BLaER1 treated with 17β-estradiol and CSF1 and Interleukin-3, amounts not matched to agents 10 nM and 100 nM (cell line): ENCODE data around the gene NCBP1.
A peak's percentile ranks its signal among the peaks of the same experiment; 100 is the strongest.

Source experiments
- H3K27ac ChIP-seq, 11 experiments: shearing (Covaris generic); formaldehyde crosslinking; 2 replicates each; pipeline ENCODE4 v1.8.1; 2022
- H3K27me3 ChIP-seq, 11 experiments: shearing (Covaris generic); formaldehyde crosslinking; 2 replicates each; pipeline ENCODE4 v1.8.1; 2022
- H3K36me3 ChIP-seq, 11 experiments: shearing (Covaris generic); formaldehyde crosslinking; 2 replicates each; pipeline ENCODE4 v1.8.1; 2022
- H3K4me1 ChIP-seq, 10 experiments: shearing (Covaris generic); formaldehyde crosslinking; 2 replicates each; pipeline ENCODE4 v1.8.1; 2022
- H3K4me2 ChIP-seq, 11 experiments: shearing (Covaris generic); formaldehyde crosslinking; 2 replicates each; pipeline ENCODE4 v1.8.1; 2022
- H3K4me3 ChIP-seq, 10 experiments: shearing (Covaris generic); formaldehyde crosslinking; 2 replicates each; pipeline ENCODE4 v1.8.1; 2022
- H3K9ac ChIP-seq, 11 experiments: shearing (Covaris generic); formaldehyde crosslinking; 2 replicates each; pipeline ENCODE4 v1.8.1; 2022
- H3K9me3 ChIP-seq, 11 experiments: shearing (Covaris generic); formaldehyde crosslinking; replicated peaks in 1 of 11; 2 replicates each; pipeline ENCODE4 v1.8.1; 2022
- H4K20me1 ChIP-seq, 11 experiments: shearing (Covaris generic); formaldehyde crosslinking; 2 replicates each; pipeline ENCODE4 v1.8.1; 2022
- Cebpa-rat ChIP-seq, 11 experiments: shearing (Covaris generic); IDR thresholded peaks; 2 replicates each; pipeline ENCODE4 v1.8.1; 2022

NCBP1 gene

DNA sequence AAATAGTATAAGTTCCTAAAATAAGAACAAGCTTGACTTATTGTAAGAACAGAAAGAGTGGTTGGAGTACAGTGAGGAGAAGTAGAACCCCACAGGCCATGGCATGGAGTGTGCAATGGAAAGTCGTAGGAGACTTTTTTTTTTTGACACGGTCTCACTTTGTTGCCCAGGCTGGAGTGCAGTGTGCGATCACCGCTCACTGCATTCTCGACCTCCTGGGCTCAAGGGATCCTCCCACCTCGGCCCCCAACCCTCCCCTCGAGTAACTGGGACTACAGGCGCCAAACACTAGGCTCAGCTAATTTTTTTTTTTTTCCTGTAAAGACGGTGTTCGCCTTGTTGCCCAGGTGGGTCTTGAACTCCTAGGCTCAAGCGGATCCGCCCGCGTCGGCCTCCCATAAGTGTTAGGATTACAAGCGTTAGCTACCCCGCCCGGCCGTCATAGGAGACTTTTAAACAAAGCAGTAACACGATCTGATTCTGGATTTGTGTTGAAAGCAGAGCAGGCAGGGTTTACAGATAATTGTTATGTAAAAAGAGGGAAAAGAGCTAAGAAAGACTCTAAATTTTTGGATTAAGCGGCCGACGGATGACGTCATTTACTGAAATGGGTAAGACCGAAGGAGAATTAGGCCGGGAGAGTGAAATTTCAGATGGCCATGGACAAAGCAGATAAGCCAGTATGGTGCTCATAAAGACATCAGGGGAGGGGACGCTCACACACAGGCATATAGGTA is 1.2 kb upstream of the NCBP1 start:
- peaks cover under 1 to 28% (median 6%) of the 10 kb centered on the region in 11 experiments; a peak in 12 of 22 replicates for H3K36me3 ChIP-seq
- peak overlapping the region; percentile 92 to 98 (median 95) for H3K27ac ChIP-seq
- peak overlapping the region; percentile 74 to 96 (median 89) for H3K4me2 ChIP-seq
- H3K9me3 ChIP-seq, result no peaks in the 10 kb centered on the region
- H3K9ac ChIP-seq, result peak overlapping the region; percentile 89 to 99 (median 95)
- peak overlapping the region; percentile 86 to 99 (median 92) for H3K4me3 ChIP-seq
- peaks cover 9 to 61% (median 33%) of the 10 kb centered on the region in 11 experiments; a peak in 21 of 22 replicates for H4K20me1 ChIP-seq
- peaks cover 28 to 42% (median 38%) of the 10 kb centered on the region in 10 experiments for H3K4me1 ChIP-seq
- no peak for TF ChIP-seq Cebpa-rat (IDR thresholded peaks at IDR 0.05)
- no peaks in the 10 kb centered on the region for H3K27me3 ChIP-seq

DNA sequence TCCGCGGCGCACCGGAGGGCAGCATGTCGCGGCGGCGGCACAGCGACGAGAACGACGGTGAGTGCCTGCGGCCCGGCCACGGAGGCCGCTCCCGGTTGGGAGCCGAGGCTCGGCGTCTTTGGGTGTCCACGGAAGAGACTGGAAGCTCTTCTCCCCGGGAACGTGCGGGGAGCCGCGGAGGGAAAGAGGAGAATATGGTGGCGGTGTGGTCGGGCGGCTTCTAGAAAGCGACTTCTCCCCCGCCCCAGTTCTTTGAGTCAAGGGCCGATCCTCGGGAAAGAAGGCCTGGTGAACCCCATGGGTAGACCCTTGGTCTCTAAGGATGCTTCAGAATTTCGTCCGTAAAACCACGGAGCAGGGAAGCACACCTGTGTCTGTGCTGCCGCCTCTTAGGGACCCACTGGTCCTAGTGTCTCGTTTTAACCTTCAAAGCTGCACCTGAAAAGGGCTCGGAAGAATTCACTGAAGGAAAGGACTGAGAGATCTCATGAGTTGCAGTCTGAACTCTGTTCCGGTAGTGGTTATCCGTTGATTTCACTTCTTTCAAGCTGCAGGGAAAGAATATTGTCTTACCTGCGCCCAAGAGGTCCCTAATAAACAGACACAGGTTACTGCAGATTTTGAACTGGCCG is 354 bp downstream of the NCBP1 start:
- H3K9ac ChIP-seq, result peak overlapping the region; percentile 89 to 99 (median 95)
- peak overlapping the region; percentile 92 to 98 (median 95) for H3K27ac ChIP-seq
- peak overlapping the region; percentile 81 to 94 (median 88) for H3K4me2 ChIP-seq
- peaks cover 37 to 53% (median 43%) of the 10 kb centered on the region in 10 experiments for H3K4me1 ChIP-seq
- no peaks in the 10 kb centered on the region for H3K27me3 ChIP-seq
- H3K9me3 ChIP-seq, result no peaks in the 10 kb centered on the region
- peaks cover 0 to 32% (median 6%) of the 10 kb centered on the region in 11 experiments; a peak in 7 of 22 replicates for H3K36me3 ChIP-seq
- H4K20me1 ChIP-seq, result peaks cover 22 to 63% (median 41%) of the 10 kb centered on the region in 11 experiments; a peak in 21 of 22 replicates
- no peak for TF ChIP-seq Cebpa-rat (IDR thresholded peaks at IDR 0.05)
- H3K4me3 ChIP-seq, result peak overlapping the region; percentile 86 to 99 (median 92)

DNA sequence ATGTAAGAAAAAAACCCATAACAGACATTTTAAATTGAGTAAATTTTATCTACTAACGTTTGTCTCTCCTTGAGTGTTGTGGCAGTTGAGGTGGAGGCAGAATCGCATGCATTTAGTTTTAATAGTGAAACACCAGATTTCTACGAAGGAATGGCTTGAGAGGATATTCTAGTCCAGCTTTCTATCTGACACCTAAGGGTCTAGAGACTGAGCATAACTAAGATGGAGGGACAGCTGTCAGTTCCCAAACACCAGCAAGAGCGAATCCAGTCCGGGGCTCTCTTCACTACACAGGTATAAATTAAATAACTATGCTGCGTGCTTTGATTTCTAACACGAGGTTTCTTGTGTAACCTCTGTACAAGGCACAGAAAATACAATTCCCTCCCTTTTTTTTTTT is 1.4 kb downstream of the NCBP1 start:
- Histone ChIP-seq H3K4me3 (peak overlapping the region; percentile 86 to 99 (median 92)), H4K20me1 (peaks cover 32 to 63% (median 51%) of the 10 kb centered on the region in 11 experiments; a peak in 21 of 22 replicates), H3K27ac (peak overlapping the region in 10 of 11 experiments; percentile 92 to 98 (median 94); a peak in 19 of 22 replicates), H3K4me2 (peak overlapping the region; percentile 81 to 94 (median 88)), H3K36me3 (peaks cover 0 to 43% (median 10%) of the 10 kb centered on the region in 11 experiments; a peak in 11 of 22 replicates), H3K4me1 (peaks cover 36 to 53% (median 43%) of the 10 kb centered on the region in 10 experiments), H3K27me3 (no peaks in the 10 kb centered on the region), H3K9ac (peak overlapping the region; percentile 89 to 99 (median 95)), H3K9me3 (no peaks in the 10 kb centered on the region)
- no peak for TF ChIP-seq Cebpa-rat (IDR thresholded peaks at IDR 0.05)

DNA sequence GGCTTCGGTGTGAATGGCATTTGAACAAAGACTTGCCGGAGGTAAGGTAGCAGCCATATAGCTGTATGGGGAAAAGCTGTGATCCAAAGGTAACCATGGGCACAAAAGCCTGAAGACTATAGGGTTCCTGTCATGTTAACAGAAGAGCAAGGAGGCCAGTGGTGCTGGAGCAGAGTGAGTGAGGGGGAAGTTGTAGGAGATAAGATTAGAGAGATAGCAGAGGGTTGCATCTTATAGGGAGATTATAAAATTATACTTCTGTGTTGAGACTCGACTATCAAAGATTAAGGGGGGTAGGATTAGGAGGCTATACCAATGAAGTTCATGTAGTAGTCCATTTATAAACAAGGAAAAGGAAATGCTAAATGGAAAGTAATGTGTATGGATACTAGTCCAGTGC is 3.3 kb downstream of the NCBP1 start:
- peaks cover 40 to 81% (median 66%) of the 10 kb centered on the region in 11 experiments; a peak in 21 of 22 replicates for H4K20me1 ChIP-seq
- no peaks in the 10 kb centered on the region for H3K9me3 ChIP-seq
- H3K27me3 ChIP-seq, result no peaks in the 10 kb centered on the region
- no peak for TF ChIP-seq Cebpa-rat (IDR thresholded peaks at IDR 0.05)
- peak overlapping the region; percentile 23 to 65 (median 46) for H3K4me2 ChIP-seq
- H3K4me3 ChIP-seq, result no peak overlapping the region
- peaks cover 30 to 41% (median 34%) of the 10 kb centered on the region in 10 experiments for H3K4me1 ChIP-seq
- H3K27ac ChIP-seq, result no peak overlapping the region
- peak overlapping the region in 3 of 11 experiments; percentile 19 to 26 (median 25); a peak in 2 of 22 replicates for H3K9ac ChIP-seq
- H3K36me3 ChIP-seq, result peaks cover 18 to 61% (median 24%) of the 10 kb centered on the region in 11 experiments; a peak in 21 of 22 replicates

DNA sequence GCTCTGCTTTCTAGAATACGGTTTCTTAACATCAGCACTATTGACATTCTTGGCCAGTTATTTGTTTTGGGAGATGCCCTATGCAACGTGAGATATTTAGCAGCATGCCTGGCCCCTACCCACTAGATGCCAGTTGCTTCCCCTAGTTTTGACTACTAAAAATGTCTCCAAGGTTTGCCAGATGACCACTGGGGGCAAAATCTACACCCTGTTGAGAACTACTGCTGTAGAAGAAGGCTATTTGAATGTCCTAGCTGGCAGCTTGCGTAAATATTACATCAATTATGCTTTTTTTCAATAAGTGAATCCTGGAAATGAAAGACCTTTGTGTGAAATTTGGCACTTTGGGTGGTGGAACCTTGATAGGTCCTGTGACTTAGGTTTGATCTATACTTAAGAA is 5.0 kb downstream of the NCBP1 start:
- peak overlapping the region in 2 of 11 experiments; percentile 21 to 30; a peak in 1 of 22 replicates for H3K4me2 ChIP-seq
- no peaks in the 10 kb centered on the region for H3K9me3 ChIP-seq
- H3K27me3 ChIP-seq, result no peaks in the 10 kb centered on the region
- peaks cover 27 to 39% (median 30%) of the 10 kb centered on the region in 10 experiments for H3K4me1 ChIP-seq
- no peak overlapping the region; a peak in 2 of 22 replicates for H3K9ac ChIP-seq
- H3K27ac ChIP-seq, result no peak overlapping the region
- H4K20me1 ChIP-seq, result peaks cover 40 to 93% (median 67%) of the 10 kb centered on the region in 11 experiments; a peak in 21 of 22 replicates
- peaks cover 36 to 79% (median 41%) of the 10 kb centered on the region in 11 experiments for H3K36me3 ChIP-seq
- no peak for TF ChIP-seq Cebpa-rat (IDR thresholded peaks at IDR 0.05)
- no peak overlapping the region for H3K4me3 ChIP-seq

DNA sequence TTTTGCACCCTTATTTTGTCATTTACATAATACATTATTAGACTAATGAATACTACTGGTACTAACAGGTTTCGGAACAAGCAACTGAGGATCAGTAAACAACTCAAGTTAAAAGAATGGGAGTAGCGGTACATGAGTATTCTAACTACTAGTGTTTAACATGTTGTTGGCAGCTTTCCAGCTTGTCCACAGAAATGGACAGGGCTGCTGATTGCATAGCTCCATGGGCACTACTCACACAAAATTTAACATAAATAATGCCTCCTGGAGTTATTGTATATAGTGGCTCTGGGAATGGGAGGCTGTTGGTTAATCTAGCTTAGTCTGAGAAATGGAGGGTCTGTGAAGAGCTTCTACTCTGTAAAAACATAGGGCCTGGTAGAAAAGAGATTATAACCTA is 6.7 kb downstream of the NCBP1 start:
- Histone ChIP-seq H3K4me2 (no peak overlapping the region), H3K9me3 (no peaks in the 10 kb centered on the region), H3K36me3 (peaks cover 53 to 92% (median 58%) of the 10 kb centered on the region in 11 experiments), H3K4me1 (peaks cover 19 to 32% (median 23%) of the 10 kb centered on the region in 10 experiments), H4K20me1 (peaks cover 40 to 94% (median 71%) of the 10 kb centered on the region in 11 experiments; a peak in 21 of 22 replicates), H3K9ac (no peak overlapping the region), H3K4me3 (no peak overlapping the region), H3K27me3 (no peaks in the 10 kb centered on the region), H3K27ac (no peak overlapping the region)
- no peak for TF ChIP-seq Cebpa-rat (IDR thresholded peaks at IDR 0.05)

DNA sequence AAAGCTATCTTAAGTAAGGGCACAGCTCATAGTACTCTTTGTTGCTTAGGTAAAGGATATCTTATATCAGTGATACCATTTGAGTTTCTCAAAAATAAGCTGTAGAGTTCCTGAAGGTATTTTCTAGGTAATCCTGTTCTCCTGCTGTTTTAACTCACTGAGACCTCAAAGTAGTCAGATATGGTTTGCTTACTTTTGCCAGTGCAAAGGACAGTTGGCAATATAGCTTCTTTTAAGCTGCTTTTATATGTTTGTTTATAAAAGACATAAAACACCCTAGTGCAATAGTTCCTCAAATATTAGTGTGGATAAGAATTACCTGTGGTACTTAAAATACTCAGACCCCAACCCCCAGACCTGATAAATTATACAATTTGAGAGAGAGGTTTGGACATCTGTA is 12.1 kb downstream of the NCBP1 start:
- Histone ChIP-seq H3K27ac (no peak overlapping the region), H3K9ac (no peak overlapping the region), H3K9me3 (no peaks in the 10 kb centered on the region), H4K20me1 (peaks cover under 1 to 65% (median 26%) of the 10 kb centered on the region in 11 experiments; a peak in 19 of 22 replicates), H3K4me1 (peaks cover 0 to 3% (median 0%) of the 10 kb centered on the region in 10 experiments; a peak in 2 of 20 replicates), H3K4me2 (no peak overlapping the region), H3K27me3 (no peaks in the 10 kb centered on the region), H3K4me3 (no peak overlapping the region), H3K36me3 (peaks cover 94 to 100% (median 100%) of the 10 kb centered on the region in 11 experiments)
- TF ChIP-seq Cebpa-rat (IDR thresholded peaks at IDR 0.05), result no peak

DNA sequence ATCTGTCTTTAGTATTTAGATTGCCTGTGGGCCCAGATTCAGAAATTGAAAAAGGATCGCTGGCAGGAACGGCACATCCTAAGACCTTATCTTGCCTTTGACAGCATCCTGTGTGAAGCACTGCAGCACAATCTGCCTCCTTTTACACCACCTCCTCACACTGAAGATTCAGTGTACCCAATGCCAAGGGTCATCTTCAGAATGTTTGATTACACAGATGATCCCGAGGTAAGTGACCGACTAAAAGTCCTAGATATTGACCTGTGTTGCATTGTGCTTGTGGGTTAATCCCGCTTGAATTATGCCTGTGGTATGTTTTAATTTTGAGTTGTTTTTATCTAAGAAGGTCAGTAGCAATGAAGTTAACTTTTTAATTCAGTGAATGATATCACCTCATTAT is 14.4 kb downstream of the NCBP1 start:
- Histone ChIP-seq H3K27ac (no peak overlapping the region), H3K4me1 (peaks cover 0 to 17% (median 5%) of the 10 kb centered on the region in 10 experiments; a peak in 8 of 20 replicates), H3K36me3 (peaks cover 95 to 100% (median 100%) of the 10 kb centered on the region in 11 experiments), H3K4me3 (no peak overlapping the region), H3K27me3 (no peaks in the 10 kb centered on the region), H3K9ac (no peak overlapping the region), H3K4me2 (no peak overlapping the region), H3K9me3 (no peaks in the 10 kb centered on the region), H4K20me1 (peaks cover 0 to 65% (median 22%) of the 10 kb centered on the region in 11 experiments; a peak in 15 of 22 replicates)
- no peak for TF ChIP-seq Cebpa-rat (IDR thresholded peaks at IDR 0.05)
